SHP77 (cell line): ENCODE measurements around the gene ADGRD1.
"Not testable (repeated sequence)": the region's sequence is repeated elsewhere in the genome, so short reads cannot be mapped to it uniquely, and the experiment has no call there.

ENCODE experiments used
- DNase-seq, 2 experiments: peaks; one replicate each; lab custom pipeline; 2025; lab: John Stamatoyannopoulos, UW

ADGRD1 gene

GRCh38 chr12:131057211-131057721 is 103.6 kb downstream of the ADGRD1 start:
- DNase-seq = no peak

GRCh38 chr12:131057722-131058515 is 104.2 kb downstream of the ADGRD1 start:
- no peak for DNase-seq

- no peak for DNase-seq
These were observed 105.0 kb downstream of the ADGRD1 start for GRCh38 chr12:131058700-131059099.

GRCh38 chr12:131060011-131060703 is 106.5 kb downstream of the ADGRD1 start:
- no peak for DNase-seq

GRCh38 chr12:131061041-131061806 is 107.5 kb downstream of the ADGRD1 start:
- peak; percentile 9 to 57 for DNase-seq

- no peak for DNase-seq
These were observed 109.7 kb downstream of the ADGRD1 start for GRCh38 chr12:131063413-131063812.

- no peak for DNase-seq
These were observed 110.3 kb downstream of the ADGRD1 start for GRCh38 chr12:131063960-131064359.

GRCh38 chr12:131065279-131065678 is 111.6 kb downstream of the ADGRD1 start:
- no peak for DNase-seq

- DNase-seq = no peak
These were observed 112.1 kb downstream of the ADGRD1 start for GRCh38 chr12:131065801-131066200.

GRCh38 chr12:131066207-131066885 is 112.6 kb downstream of the ADGRD1 start:
- DNase-seq = no peak

- no peak for DNase-seq
These were observed 113.3 kb downstream of the ADGRD1 start for GRCh38 chr12:131066886-131067490.

- DNase-seq = no peak
These were observed 114.5 kb downstream of the ADGRD1 start for GRCh38 chr12:131067981-131068851.

GRCh38 chr12:131068926-131069720 is 115.4 kb downstream of the ADGRD1 start:
- peak in 1 of 2 experiments; percentile 10 for DNase-seq

- not testable (repeated sequence) for DNase-seq
These were observed 116.4 kb downstream of the ADGRD1 start for GRCh38 chr12:131070136-131070535.

- DNase-seq = not testable (repeated sequence)
These were observed 117.0 kb downstream of the ADGRD1 start for GRCh38 chr12:131070668-131071067.

GRCh38 chr12:131071234-131071820 is 117.6 kb downstream of the ADGRD1 start:
- not testable (repeated sequence) for DNase-seq

GRCh38 chr12:131071950-131072349 is 118.2 kb downstream of the ADGRD1 start:
- DNase-seq = not testable (repeated sequence)

- no peak for DNase-seq
These were observed 118.9 kb downstream of the ADGRD1 start for GRCh38 chr12:131072451-131073230.
